Neural progenitor cell (in vitro differentiated cells): ENCODE results near the gene BCAS3. TPM values are rescaled to one million over a fixed set of nuclear protein-coding genes. Genes with fewer than 3 reads are reported as not detected.
A peak's percentile ranks its signal among the peaks of the same experiment; 100 is the strongest.

Experiments
- DNase-seq: peaks from one replicate; pipeline ENCODE4 v3.0.0-alpha.2; 2016; ENCODE audit warnings: low spot score
- H2AFZ ChIP-seq: fragments of 200-600 bp; sonication (generic); replicated peaks from 2 replicates; pipeline ENCODE4 v1.6.1; 2016; ENCODE audit warnings: antibody characterized with exemption
- H3F3A ChIP-seq: fragments of 200-600 bp; sonication (generic); 2 replicates; pipeline ENCODE4 v1.6.1; 2016; ENCODE audit warnings: antibody characterized with exemption, low read depth
- H3K27ac ChIP-seq: fragments of 200-600 bp; sonication (generic); 2 replicates; pipeline ENCODE4 v1.5.1; 2016; ENCODE audit warnings: mild to moderate bottlenecking
- H3K27me3 ChIP-seq: fragments of 200-600 bp; sonication (generic); 2 replicates; pipeline ENCODE4 v1.6.1; 2016; ENCODE audit warnings: mild to moderate bottlenecking, moderate library complexity
- H3K36me3 ChIP-seq: fragments of 200-600 bp; sonication (generic); 2 replicates; pipeline ENCODE4 v1.5.1; 2016
- H3K4me1 ChIP-seq: fragments of 200-600 bp; sonication (generic); 2 replicates; pipeline ENCODE4 v1.6.1; 2016; ENCODE audit warnings: mixed run types
- H3K4me2 ChIP-seq: fragments of 200-600 bp; sonication (generic); 2 replicates; pipeline ENCODE4 v1.6.1; 2016
- H3K4me3 ChIP-seq: fragments of 200-600 bp; sonication (generic); 2 replicates; pipeline ENCODE4 v1.5.1; 2016
- H3K79me2 ChIP-seq: fragments of 200-600 bp; sonication (generic); 2 replicates; pipeline ENCODE4 v1.6.1; 2016; ENCODE audit warnings: low read depth
- H3K9ac ChIP-seq: fragments of 200-600 bp; sonication (generic); 2 replicates; pipeline ENCODE4 v1.6.1; 2016
- H3K9me3 ChIP-seq: fragments of 200-600 bp; sonication (generic); 2 replicates; pipeline ENCODE4 v1.5.1; 2016; ENCODE audit warnings: low read depth
- H4K20me1 ChIP-seq: fragments of 200-600 bp; sonication (generic); 2 replicates; pipeline ENCODE4 v1.6.1; 2016; ENCODE audit warnings: low read depth
- H3K27ac Mint-ChIP-seq: 3 replicates; pipeline ENCODE4 v1.8.0; 2021; ENCODE audit warnings: mixed read lengths
- H3K27me3 Mint-ChIP-seq: 2 replicates; pipeline ENCODE4 v1.8.0; 2022; ENCODE audit warnings: low read depth, mild to moderate bottlenecking, inconsistent platforms, moderate library complexity, mixed read lengths; ENCODE audit not compliant: insufficient read depth
- H3K36me3 Mint-ChIP-seq: 3 replicates; pipeline ENCODE4 v1.8.0; 2021; ENCODE audit warnings: mixed read lengths
- H3K4me1 Mint-ChIP-seq: 3 replicates; pipeline ENCODE4 v1.8.0; 2021; ENCODE audit warnings: mixed read lengths
- H3K4me3 Mint-ChIP-seq: 3 replicates; pipeline ENCODE4 v1.8.0; 2021; ENCODE audit warnings: mild to moderate bottlenecking, moderate library complexity, mixed read lengths
- H3K9me3 Mint-ChIP-seq: 3 replicates; pipeline ENCODE4 v1.8.0; 2020; ENCODE audit warnings: mixed read lengths
- CTCF ChIP-seq: fragments of 200-600 bp; sonication (generic); IDR thresholded peaks from 2 replicates; pipeline ENCODE4 v1.5.1; 2017; ENCODE audit warnings: antibody characterized with exemption, mild to moderate bottlenecking
- EZH2 ChIP-seq: fragments of 200-600 bp; sonication (generic); IDR thresholded peaks from 2 replicates; pipeline ENCODE4 v1.6.1; 2017; ENCODE audit warnings: antibody characterized with exemption, mild to moderate bottlenecking, moderate library complexity
- EZH2phosphoT487 ChIP-seq: fragments of 200-600 bp; sonication (generic); IDR thresholded peaks from 2 replicates; pipeline ENCODE4 v1.6.1; 2017; ENCODE audit warnings: antibody characterized with exemption
- total RNA-seq: library from RNA; depleted of rRNA; stranded (reverse); fragments of >200 nt; gene quantifications from 2 replicates; pipeline ENCODE4 v1.2.3, GENCODE V29; 2015; ENCODE audit warnings: low replicate concordance

BCAS3 gene
- total RNA-seq, 1 donor from 2014 or later, result 60.9 TPM

GRCh38 chr17:61414936-61415251 is 737.2 kb downstream of the BCAS3 start:
- H3K27me3 Mint-ChIP-seq, result peaks cover 26% of the 10 kb centered on the region
- H4K20me1 ChIP-seq, result peaks cover 15% of the 10 kb centered on the region
- no peaks in the 10 kb centered on the region for H3K9me3 Mint-ChIP-seq
- H3K79me2 ChIP-seq, result no peaks in the 10 kb centered on the region
- no peaks in the 10 kb centered on the region for H3K36me3 Mint-ChIP-seq
- H3K9me3 ChIP-seq, result no peaks in the 10 kb centered on the region
- peaks cover 81% of the 10 kb centered on the region for H3K27me3 ChIP-seq
- peaks cover 28% of the 10 kb centered on the region for H3F3A ChIP-seq
- H3K4me1 ChIP-seq, result peaks cover 9% of the 10 kb centered on the region
- H3K27ac ChIP-seq, result no peak overlapping the region
- TF ChIP-seq EZH2phosphoT487 (no peak), CTCF (no peak), EZH2 (no peak)
- no peaks in the 10 kb centered on the region for H3K36me3 ChIP-seq
- no peak overlapping the region for H3K4me2 ChIP-seq
- H2AFZ ChIP-seq, result no peak overlapping the region
- no peak overlapping the region for H3K4me3 ChIP-seq
- DNase-seq, result no peak
- no peak overlapping the region for H3K9ac ChIP-seq
- H3K27ac Mint-ChIP-seq, result no peak overlapping the region
- H3K4me1 Mint-ChIP-seq, result peaks cover 12% of the 10 kb centered on the region
- H3K4me3 Mint-ChIP-seq, result no peak overlapping the region

GRCh38 chr17:61415374-61416210 is 737.9 kb downstream of the BCAS3 start:
- TF ChIP-seq CTCF (no peak), EZH2phosphoT487 (no peak), EZH2 (no peak)
- H3K9me3 ChIP-seq, result no peaks in the 10 kb centered on the region
- Mint-ChIP-seq H3K36me3 (no peaks in the 10 kb centered on the region), H3K4me3 (no peak overlapping the region), H3K27ac (no peak overlapping the region), H3K4me1 (peaks cover 8% of the 10 kb centered on the region), H3K27me3 (peaks cover 22% of the 10 kb centered on the region), H3K9me3 (no peaks in the 10 kb centered on the region)
- H3K36me3 ChIP-seq, result no peaks in the 10 kb centered on the region
- H4K20me1 ChIP-seq, result peaks cover 8% of the 10 kb centered on the region
- no peak overlapping the region for H3K4me2 ChIP-seq
- H2AFZ ChIP-seq, result no peak overlapping the region
- peaks cover 80% of the 10 kb centered on the region for H3K27me3 ChIP-seq
- no peak overlapping the region for H3K27ac ChIP-seq
- no peaks in the 10 kb centered on the region for H3K79me2 ChIP-seq
- no peak overlapping the region for H3K9ac ChIP-seq
- H3K4me3 ChIP-seq, result no peak overlapping the region
- H3F3A ChIP-seq, result peaks cover 21% of the 10 kb centered on the region
- peaks cover 9% of the 10 kb centered on the region for H3K4me1 ChIP-seq
- DNase-seq, result no peak

- no peak for DNase-seq
- peak overlapping the region; percentile 33 for H3K4me3 Mint-ChIP-seq
- H3K27ac Mint-ChIP-seq, result peak overlapping the region; percentile 65
- H3K36me3 Mint-ChIP-seq, result no peaks in the 10 kb centered on the region
- Histone ChIP-seq H2AFZ (peak overlapping the region; percentile 97), H4K20me1 (peaks cover 6% of the 10 kb centered on the region), H3K27me3 (peaks cover 80% of the 10 kb centered on the region), H3F3A (peaks cover 15% of the 10 kb centered on the region), H3K4me2 (peak overlapping the region; percentile 69), H3K36me3 (no peaks in the 10 kb centered on the region), H3K9ac (no peak overlapping the region), H3K27ac (no peak overlapping the region), H3K79me2 (no peaks in the 10 kb centered on the region), H3K4me3 (peak overlapping the region; percentile 32), H3K9me3 (no peaks in the 10 kb centered on the region), H3K4me1 (peaks cover 9% of the 10 kb centered on the region)
- peaks cover 6% of the 10 kb centered on the region for H3K4me1 Mint-ChIP-seq
- H3K27me3 Mint-ChIP-seq, result peaks cover 19% of the 10 kb centered on the region
- no peaks in the 10 kb centered on the region for H3K9me3 Mint-ChIP-seq
- no peak for TF ChIP-seq EZH2
- TF ChIP-seq CTCF, result no peak
- TF ChIP-seq EZH2phosphoT487, result no peak
These were observed 738.5 kb downstream of the BCAS3 start for GRCh38 chr17:61416211-61416539.
